Hepatocyte (in vitro differentiated cells): ENCODE results near the gene ATG4D. TPM values are rescaled to one million over a fixed set of nuclear protein-coding genes. Genes with fewer than 3 reads are reported as not detected.

Source experiments
- DNase-seq: peaks from one replicate; pipeline ENCODE4 v3.0.0-alpha.2; 2016; ENCODE audit warnings: low spot score
- H2AFZ ChIP-seq: fragments of 200-600 bp; sonication (generic); 2 replicates; pipeline ENCODE4 v1.6.0; 2016; ENCODE audit warnings: antibody characterized with exemption, mild to moderate bottlenecking
- H3K27ac ChIP-seq: fragments of 200-600 bp; sonication (generic); 2 replicates; pipeline ENCODE4 v1.5.1; 2016; ENCODE audit warnings: mild to moderate bottlenecking
- H3K27me3 ChIP-seq: fragments of 200-600 bp; sonication (generic); 2 replicates; pipeline ENCODE4 v1.6.1; 2016
- H3K36me3 ChIP-seq: fragments of 200-600 bp; sonication (generic); replicated peaks from 2 replicates; pipeline ENCODE4 v1.5.1; 2016; ENCODE audit warnings: low read depth; ENCODE audit not compliant: insufficient read depth
- H3K4me1 ChIP-seq: fragments of 200-600 bp; sonication (generic); 2 replicates; pipeline ENCODE4 v1.5.1; 2016; ENCODE audit warnings: mild to moderate bottlenecking, moderate library complexity; ENCODE audit not compliant: insufficient read depth
- H3K4me2 ChIP-seq: fragments of 200-600 bp; sonication (generic); 2 replicates; pipeline ENCODE4 v1.6.0; 2016
- H3K4me3 ChIP-seq: fragments of 200-600 bp; sonication (generic); 2 replicates; pipeline ENCODE4 v1.5.1; 2016; ENCODE audit warnings: mild to moderate bottlenecking
- H3K79me2 ChIP-seq: fragments of 200-600 bp; sonication (generic); 2 replicates; pipeline ENCODE4 v1.6.0; 2017; ENCODE audit warnings: mild to moderate bottlenecking
- H3K9me2 ChIP-seq: fragments of 200-600 bp; sonication (generic); replicated peaks from 2 replicates; pipeline ENCODE4 v1.6.0; 2017; ENCODE audit warnings: mild to moderate bottlenecking; ENCODE audit not compliant: insufficient read depth
- H3K9me3 ChIP-seq: fragments of 200-600 bp; sonication (generic); 2 replicates; pipeline ENCODE4 v1.5.1; 2016; ENCODE audit warnings: low read depth, mild to moderate bottlenecking
- H4K20me1 ChIP-seq: fragments of 200-600 bp; sonication (generic); 2 replicates; pipeline ENCODE4 v1.6.0; 2016; ENCODE audit warnings: mild to moderate bottlenecking; ENCODE audit not compliant: insufficient read depth, poor library complexity, severe bottlenecking
- EZH2 ChIP-seq: fragments of 200-600 bp; sonication (generic); IDR thresholded peaks from 2 replicates; pipeline ENCODE4 v1.6.1; 2016; ENCODE audit warnings: antibody characterized with exemption, mild to moderate bottlenecking, borderline replicate concordance
- EZH2phosphoT487 ChIP-seq: fragments of 200-600 bp; sonication (generic); IDR thresholded peaks from one replicate; pipeline ENCODE4 v1.6.1; 2018; ENCODE audit warnings: antibody characterized with exemption, mild to moderate bottlenecking, low read depth, moderate library complexity; ENCODE audit not compliant: unreplicated experiment, severe bottlenecking
- WGBS: methylation state at CpG from one replicate; pipeline ENCODE4 v1.1.6; 2016; ENCODE audit warnings: low lambda C conversion rate; ENCODE audit errors: missing lambda C conversion rate; 5-methylcytosine and 5-hydroxymethylcytosine counted together
- polyA plus RNA-seq: library from polyadenylated mRNA; unstranded; fragments of >200 nt; fragmentation: Nextera tagmentation; extraction: Ambion mirVana; gene quantifications from 2 replicates; pipeline ENCODE4 v1.2.1, GENCODE V29; 2016
- total RNA-seq: library from RNA; depleted of rRNA; stranded (reverse); fragments of >200 nt; gene quantifications from 2 replicates; pipeline ENCODE4 v1.2.3, GENCODE V29; 2014
- TF ChIP-seq, protein P1 (sequence below): fragments of 200-600 bp; sonication (generic); IDR thresholded peaks from 2 replicates; pipeline ENCODE4 v1.5.1; 2016; ENCODE audit warnings: antibody characterized with exemption, mild to moderate bottlenecking; ENCODE audit not compliant: poor library complexity

ATG4D gene
- total and polyA plus RNA-seq, 2 experiments from 2014 or later = 24.1 to 34.5 TPM

DNA sequence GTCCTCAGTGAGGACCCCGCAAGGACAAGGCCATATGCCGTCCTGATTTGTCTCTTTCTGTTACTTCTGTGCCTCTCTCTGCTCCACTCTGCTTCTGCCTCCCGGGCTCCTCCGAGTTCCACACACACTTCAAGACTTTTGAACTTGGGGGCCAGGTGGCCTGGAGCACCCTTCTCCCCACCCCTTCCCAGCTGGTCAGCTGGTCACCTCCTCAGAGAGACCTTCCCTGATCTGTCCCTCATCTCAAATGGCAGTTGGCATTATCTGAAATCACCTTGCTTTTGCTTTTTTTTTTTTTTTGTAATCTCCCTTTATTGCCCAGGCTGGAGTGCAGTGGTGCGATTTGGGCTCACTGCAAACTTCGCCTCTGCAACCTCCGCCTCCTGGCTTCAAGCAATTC lies 24.3 kb upstream of the ATG4D start:
- Histone ChIP-seq H4K20me1 (no peaks in the 10 kb centered on the region), H3K9me3 (no peaks in the 10 kb centered on the region), H3K4me2 (no peak overlapping the region), H3K27ac (no peak overlapping the region), H3K4me1 (peaks cover 7% of the 10 kb centered on the region), H3K9me2 (no peaks in the 10 kb centered on the region), H3K4me3 (no peak overlapping the region), H3K79me2 (no peaks in the 10 kb centered on the region), H3K36me3 (no peaks in the 10 kb centered on the region), H2AFZ (no peak overlapping the region), H3K27me3 (peaks cover 61% of the 10 kb centered on the region)
- DNase-seq = no peak
- 83% methylated on average over 7 of the region's 7 CpGs for WGBS
- TF ChIP-seq, protein P1, sequence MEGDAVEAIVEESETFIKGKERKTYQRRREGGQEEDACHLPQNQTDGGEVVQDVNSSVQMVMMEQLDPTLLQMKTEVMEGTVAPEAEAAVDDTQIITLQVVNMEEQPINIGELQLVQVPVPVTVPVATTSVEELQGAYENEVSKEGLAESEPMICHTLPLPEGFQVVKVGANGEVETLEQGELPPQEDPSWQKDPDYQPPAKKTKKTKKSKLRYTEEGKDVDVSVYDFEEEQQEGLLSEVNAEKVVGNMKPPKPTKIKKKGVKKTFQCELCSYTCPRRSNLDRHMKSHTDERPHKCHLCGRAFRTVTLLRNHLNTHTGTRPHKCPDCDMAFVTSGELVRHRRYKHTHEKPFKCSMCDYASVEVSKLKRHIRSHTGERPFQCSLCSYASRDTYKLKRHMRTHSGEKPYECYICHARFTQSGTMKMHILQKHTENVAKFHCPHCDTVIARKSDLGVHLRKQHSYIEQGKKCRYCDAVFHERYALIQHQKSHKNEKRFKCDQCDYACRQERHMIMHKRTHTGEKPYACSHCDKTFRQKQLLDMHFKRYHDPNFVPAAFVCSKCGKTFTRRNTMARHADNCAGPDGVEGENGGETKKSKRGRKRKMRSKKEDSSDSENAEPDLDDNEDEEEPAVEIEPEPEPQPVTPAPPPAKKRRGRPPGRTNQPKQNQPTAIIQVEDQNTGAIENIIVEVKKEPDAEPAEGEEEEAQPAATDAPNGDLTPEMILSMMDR = no peak
- TF ChIP-seq EZH2phosphoT487 (no peak), EZH2 (no peak)

DNA sequence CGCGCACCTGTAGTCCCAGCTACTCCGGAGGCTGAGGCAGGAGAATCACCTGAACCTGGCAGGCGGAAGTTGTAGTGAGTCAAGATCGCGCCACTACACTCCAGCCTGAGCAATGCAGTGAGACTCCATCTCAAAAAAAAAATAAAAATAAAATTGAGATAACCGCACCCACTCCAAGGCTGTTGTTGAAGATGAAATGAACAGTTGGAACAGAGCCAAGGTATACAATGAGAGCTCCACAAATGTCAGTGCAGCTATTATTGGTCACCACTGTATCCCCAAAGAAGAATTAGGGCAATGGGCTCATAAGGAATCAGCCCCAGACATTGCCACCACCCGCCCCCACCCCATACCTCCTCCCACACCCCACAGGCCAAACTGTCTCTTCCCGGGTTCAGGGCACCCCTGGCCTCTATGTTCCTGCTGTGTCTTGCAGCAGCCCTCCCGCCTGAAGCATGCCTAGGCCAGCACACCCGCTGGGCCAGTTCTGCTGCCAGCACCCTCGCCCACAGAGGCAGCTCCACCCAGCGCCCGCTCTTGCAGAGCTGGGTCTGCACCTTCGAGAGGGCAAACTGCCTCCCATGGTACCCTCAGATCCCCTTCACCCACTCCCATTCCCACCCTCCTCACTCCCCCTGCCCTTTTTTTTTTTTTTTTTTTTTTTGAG lies 22.9 kb upstream of the ATG4D start:
- Histone ChIP-seq H3K4me1 (peaks cover 7% of the 10 kb centered on the region), H2AFZ (no peak overlapping the region), H3K4me3 (no peak overlapping the region), H3K4me2 (no peak overlapping the region), H3K36me3 (no peaks in the 10 kb centered on the region), H3K79me2 (no peaks in the 10 kb centered on the region), H3K9me2 (no peaks in the 10 kb centered on the region), H4K20me1 (no peaks in the 10 kb centered on the region), H3K9me3 (no peaks in the 10 kb centered on the region), H3K27me3 (peaks cover 48% of the 10 kb centered on the region), H3K27ac (no peak overlapping the region)
- DNase-seq = no peak
- TF ChIP-seq EZH2 (no peak), EZH2phosphoT487 (no peak)
- TF ChIP-seq, protein P1 = no peak
- WGBS = 93% methylated on average over 13 of the region's 15 CpGs

DNA sequence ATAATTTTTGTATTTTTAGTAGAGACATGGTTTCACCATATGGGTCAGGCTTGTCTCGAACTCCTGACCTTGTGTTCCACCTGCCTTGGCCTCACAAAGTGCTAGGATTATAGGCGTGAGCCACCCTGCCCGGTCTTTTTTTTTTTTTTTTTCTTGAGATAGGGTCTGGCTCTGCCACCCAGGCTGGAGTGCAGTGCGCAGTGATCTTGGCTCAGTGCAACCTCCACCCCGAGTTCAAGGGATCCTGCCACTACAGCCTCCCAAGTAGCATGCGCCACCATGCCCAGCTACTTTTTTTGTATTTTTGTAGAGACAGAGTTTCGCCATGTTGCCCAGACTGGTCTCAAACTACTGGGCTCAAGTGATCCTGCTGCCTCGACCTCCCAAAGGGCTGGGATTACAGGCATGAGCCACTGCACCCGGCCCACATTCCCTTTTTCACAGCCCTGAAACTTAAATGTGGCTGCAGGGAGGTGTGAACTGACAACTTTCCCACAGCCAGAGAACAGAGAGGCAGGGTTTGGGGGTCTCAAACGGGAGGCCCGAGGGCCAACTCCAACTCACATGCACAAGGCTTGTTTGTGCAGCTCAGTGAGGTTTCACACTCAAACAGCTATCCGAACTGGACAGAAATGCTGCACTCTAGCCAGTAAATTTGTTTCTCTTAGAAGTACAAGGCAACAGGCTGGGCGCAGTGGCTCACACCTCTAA lies 22.1 kb upstream of the ATG4D start:
- Histone ChIP-seq H3K27me3 (peaks cover 39% of the 10 kb centered on the region), H3K79me2 (no peaks in the 10 kb centered on the region), H2AFZ (no peak overlapping the region), H3K9me2 (no peaks in the 10 kb centered on the region), H3K4me1 (peaks cover 7% of the 10 kb centered on the region), H3K36me3 (no peaks in the 10 kb centered on the region), H4K20me1 (no peaks in the 10 kb centered on the region), H3K4me3 (no peak overlapping the region), H3K27ac (no peak overlapping the region), H3K4me2 (no peak overlapping the region), H3K9me3 (no peaks in the 10 kb centered on the region)
- DNase-seq = no peak
- TF ChIP-seq, protein P1 = no peak
- TF ChIP-seq EZH2phosphoT487 (no peak), EZH2 (no peak)
- 84% methylated on average over 13 of the region's 13 CpGs for WGBS
